Inferior parietal cortex (tissue), 1 donor: ENCODE measurements around the gene SECTM1.

Experiments used
- DNase-seq: peaks from one replicate; pipeline ENCODE4 v3.0.0-alpha.2; 2016; ENCODE audit errors: extremely low spot score

Gene SECTM1

GRCh38 chr17:82328141-82328993 is 5.2 kb downstream of the SECTM1 start:
- no peak for DNase-seq

GRCh38 chr17:82327757-82328140 is 5.8 kb downstream of the SECTM1 start:
- DNase-seq = no peak

DNA sequence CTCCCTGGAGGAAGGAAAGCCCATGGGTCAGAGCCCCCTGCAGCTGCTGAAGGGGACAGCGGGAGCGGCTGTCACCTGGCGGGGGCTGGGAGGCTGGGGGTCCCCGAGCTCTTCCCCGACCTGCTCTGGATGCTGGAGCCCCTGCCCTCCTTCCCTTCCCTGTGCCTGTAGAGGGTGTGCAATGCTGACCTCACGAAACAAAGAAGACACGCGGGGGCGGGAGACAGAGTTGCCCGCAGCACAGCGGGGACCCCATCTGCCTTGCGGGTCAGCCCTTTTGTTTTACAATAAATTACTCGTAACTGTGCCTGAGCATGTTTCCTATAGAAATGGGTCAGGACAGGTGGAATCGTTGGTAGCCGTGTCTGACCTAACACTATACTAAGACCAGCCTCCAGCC is 6.3 kb downstream of the SECTM1 start:
- DNase-seq = no peak

- no peak for DNase-seq
These were observed 8.0 kb downstream of the SECTM1 start for GRCh38 chr17:82325286-82326180.

DNA sequence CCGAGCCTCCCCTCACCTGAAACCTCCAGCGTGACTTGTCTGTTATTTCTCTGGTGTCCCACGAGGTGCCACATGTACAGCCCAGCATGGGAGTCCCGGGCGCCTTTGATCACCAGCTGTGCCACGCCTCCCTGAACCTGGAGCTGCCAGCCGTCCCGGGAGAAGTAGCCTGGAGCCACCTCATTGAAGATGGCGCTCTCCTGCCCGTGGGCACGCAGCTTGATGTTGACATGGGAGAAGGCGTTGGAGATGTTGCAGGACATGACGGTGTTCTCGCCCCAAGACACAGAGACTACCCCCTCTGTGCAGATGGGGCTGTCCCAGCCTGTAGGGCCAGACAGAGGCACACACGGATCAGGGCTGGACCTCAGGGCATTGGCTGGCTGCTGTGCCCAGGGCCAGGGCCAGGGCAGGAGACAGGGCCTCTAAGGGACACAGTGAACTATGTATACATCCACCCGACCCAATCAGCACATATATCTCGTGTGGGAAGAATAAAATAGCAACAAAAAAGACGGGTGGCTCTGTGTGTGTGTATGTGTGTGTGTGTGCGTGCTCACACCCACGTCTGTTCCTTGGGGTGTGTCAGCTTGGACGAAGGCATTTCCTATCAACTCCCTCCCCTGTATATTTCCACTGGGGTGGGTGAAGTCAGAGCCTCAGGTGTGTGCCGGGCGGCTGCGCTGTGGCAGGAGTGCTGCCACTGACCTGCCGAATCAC is 8.8 kb downstream of the SECTM1 start:
- DNase-seq = no peak

DNA sequence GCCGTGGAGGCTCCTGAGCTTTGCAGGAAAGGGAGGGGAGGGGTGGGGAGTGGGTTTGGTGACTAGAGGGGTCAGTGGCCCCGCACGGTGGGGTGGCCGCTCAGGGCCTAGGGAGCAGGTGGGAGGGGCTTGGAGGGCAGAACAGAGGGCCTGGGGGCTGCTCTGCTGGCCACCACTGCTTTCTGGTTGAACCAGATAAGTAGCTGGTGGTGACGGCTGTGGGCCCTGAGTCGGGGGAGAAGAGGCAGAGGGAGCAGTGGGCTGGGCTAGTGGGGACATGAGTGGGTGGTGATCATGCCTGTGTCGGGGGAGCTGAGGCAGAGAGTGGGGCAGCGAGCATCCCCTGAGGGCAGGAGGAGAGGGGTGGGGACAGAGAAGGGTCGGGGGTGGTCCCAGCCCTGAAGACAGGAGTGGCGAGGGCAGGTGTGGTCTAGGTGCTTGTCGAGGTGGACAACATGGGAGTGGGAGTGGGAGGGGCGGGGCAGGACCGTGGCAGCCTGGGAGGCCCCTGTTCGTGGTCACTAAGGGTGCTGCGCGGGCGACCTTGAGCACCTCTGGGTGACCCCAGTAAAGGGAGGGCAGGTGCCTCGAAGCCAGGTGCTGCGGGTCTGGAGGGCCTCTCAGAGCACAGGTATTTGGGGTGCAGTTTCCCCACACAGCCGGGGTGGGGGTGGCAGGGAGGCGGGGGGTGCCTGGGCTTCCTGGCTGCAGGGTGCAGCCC is 9.9 kb downstream of the SECTM1 start:
- DNase-seq = no peak

- no peak for DNase-seq
These were observed 10.8 kb downstream of the SECTM1 start for GRCh38 chr17:82322526-82323453.

DNA sequence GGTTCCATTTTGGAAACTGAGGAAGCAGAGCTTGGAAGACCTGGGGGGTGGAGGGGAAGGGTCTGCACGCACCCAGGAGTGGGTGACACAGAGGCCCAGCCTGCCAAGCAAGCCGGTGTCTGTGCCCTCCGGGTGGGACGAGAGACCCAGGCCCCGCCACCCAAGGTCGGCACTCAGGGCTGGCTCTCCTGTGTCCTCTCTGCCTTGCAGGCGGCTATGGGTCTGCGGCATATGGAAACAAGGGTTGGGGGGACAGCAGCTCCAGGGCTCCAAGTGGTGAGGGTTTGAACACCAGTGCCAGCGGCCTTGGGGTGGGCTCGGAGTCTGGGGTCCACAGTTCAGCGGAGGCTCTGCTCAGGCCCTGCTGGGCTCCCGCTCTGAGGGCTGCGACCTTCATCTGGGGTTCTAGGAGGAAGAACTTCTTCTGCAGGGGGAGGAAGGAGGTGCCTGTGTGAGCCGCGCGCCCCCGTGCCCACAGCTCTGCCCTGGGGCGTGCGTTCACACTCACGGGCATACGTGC is 11.6 kb downstream of the SECTM1 start:
- no peak for DNase-seq

DNA sequence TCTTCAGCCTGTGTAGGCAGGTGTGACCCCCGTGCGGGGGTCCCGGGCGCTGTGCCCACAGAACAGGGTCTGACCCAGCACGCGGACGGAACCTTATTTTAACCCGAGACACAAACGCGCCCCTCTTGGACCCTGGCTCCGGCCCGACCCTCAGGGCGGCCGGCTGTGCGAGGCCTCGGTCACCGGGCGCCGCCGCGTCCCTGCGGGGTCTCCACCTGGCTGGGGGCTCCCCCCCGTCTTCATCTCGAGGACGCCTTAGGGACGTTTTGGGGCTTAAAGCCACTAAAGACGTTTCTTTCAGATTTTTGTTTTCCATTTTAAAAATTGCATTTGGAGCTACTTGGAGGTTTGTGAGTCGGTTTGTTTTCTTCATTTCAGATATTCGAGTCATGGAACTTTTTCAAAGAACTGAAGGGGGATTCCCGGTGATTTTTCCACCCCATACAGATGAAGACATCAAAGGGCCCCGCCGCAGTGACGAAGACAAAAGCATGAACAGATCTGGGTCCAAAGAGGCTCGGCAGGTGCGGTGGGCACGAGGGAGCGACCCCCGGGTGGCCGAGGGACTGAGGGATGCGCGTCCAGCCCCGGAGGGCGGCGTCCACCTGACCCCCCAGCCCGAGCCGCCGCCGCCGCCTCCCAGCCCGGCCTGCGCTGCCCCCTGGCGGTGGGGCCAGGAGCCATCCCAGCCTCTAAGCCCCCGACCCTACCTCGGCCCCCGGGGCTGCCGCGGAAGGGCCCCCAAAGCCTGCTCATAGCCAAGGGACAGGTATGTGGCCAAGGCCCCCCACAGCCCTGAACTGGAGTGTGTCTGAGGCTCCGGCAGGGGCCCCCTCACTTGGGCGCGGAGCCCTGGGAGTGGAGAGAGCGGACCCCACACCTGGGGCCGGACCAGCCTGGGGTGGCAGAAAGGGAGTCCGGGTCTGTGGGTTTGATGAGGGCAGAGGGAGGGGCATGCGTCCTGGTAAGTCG is 12.3 kb downstream of the SECTM1 start:
- no peak for DNase-seq

- no peak for DNase-seq
These were observed 13.3 kb downstream of the SECTM1 start for GRCh38 chr17:82320140-82320840.

GRCh38 chr17:82319619-82320062 is 13.9 kb downstream of the SECTM1 start:
- DNase-seq = no peak

DNA sequence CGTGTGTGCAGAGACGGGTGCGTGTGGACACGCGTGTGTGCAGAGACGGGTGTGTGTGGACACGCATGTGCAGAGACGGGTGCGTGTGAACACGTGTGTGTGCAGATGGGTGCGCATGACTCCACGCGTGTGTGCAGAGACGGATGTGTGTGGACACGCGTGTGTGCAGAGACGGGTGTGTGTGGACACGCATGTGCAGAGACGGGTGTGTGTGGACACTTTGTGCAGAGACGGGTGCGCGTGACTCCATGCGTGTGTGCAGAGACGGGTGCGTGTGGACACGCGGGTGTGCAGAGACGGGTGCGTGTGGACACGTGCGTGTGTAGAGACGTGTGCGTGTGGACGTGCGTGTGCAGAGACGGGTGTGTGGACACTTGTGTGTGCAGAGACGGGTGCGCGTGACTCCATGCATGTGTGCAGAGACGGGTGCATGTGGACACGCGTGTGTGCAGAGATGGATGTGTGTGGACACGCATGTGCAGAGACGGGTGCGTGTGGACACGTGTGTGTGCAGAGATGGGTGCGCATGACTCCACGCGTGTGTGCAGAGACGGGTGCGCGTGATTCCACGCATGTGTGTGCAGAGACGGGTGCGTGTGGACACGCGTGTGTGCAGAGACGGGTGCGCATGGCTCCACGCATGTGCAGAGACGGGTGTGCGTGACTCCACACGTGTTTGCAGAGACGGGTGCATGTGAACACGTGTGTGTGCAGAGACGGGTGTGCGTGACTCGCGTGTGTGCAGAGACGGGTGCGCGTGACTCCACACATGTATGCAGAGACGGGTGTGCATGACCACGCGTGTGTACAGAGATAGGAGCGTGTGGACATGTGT is 14.6 kb downstream of the SECTM1 start:
- DNase-seq = no peak

DNA sequence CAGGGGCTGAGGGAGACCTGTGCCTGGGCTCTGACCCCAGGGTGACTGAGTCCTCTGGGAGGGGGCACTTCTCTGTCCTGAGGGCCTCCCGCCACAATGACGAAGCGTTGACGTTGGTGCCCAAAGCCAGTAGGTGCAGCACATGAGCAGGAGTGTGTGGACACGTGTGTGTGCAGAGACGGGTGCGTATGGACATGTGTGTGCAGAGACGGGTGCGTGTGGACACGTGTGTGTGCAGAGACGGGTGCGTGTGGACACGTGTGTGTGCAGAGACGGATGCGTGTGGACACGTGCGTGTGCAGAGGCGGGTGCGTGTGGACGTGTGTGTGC is 15.4 kb downstream of the SECTM1 start:
- no peak for DNase-seq

DNA sequence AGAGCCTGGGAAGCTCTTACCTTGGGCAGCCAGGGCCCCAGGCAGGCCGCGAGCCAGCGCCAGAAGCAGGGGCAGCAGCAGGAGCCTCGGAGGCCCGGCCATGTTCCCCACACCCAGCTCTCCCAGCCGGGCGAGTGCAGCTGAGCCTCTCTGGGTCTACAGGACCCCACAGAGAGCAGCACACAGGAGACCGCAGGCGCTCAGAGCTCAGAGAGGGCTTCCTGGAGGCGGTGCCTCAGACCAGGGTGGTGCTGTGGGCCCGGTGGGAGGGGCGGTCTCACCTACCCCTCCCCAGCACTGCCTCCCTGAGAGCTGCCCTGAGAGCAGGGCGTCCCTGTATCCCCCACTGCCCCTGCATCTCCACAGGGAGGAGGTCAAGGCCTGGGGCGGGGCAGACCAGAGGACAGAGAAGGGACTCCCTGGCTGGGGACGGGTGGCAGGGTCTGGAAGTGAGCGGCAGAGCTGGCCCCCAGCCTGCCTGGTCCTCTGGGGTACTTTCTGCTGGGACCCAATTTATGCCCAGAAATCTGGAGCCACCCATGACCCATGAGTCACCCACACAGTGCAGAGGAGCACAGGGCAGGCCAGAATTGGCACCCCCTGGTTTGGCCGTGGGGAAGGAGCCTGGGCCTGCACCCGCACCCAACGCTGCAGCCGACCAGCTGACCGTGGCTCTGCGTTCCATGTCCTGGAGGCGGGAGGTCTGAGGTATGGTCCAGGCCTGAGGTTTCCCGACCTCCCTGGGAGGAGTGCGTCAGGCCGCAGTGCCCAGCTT is 16.0 kb downstream of the SECTM1 start, which contains the start of gene CD7:
CD7 (minus strand) TSS at position 215 of the 775 bp plus-strand sequence; CDS start at position 102, 113 bp downstream.
- DNase-seq = no peak

- no peak for DNase-seq
These were observed 16.7 kb downstream of the SECTM1 start for GRCh38 chr17:82316651-82317393.
